K562 (cell line): ENCODE measurements around the gene TAS2R16. TPM values are rescaled to one million over a fixed set of nuclear protein-coding genes. Genes with fewer than 3 reads are reported as not detected.

Source experiments
- ATAC-seq: fragments of 200-7000 bp; cut with Tn5 transposase; 3 replicates; pipeline ENCODE4 v1.9.1; 2020; ENCODE audit warnings: moderate library complexity
- BruUV-seq: library from RNA; stranded (reverse); fragments of 400-500 nt; replicated peaks from 2 replicates; lab custom pipeline; 2021; lab: Mats Ljungman, UMichigan
- CTCF ChIA-PET: fragments of 300-600 bp; formaldehyde crosslinking; extraction: SDS; loops from one replicate; lab custom pipeline; 2021; ENCODE audit warnings: low intra/inter-chr PET ratio; lab: Yijun Ruan, JAX
- POLR2A ChIA-PET: fragments of 300-600, 350-650 bp; sonication (Branson Sonifier 250); formaldehyde crosslinking; extraction: SDS; loops from one replicate; lab custom pipeline; 2021; ENCODE audit warnings: antibody characterized with exemption, inconsistent platforms; lab: Yijun Ruan, JAX
- DNase-seq, 4 experiments: peaks; one replicate each; pipeline versions ENCODE4 v3.0.0 to v3.0.0-alpha.2; 2011 to 2018; ENCODE audit warnings: low spot score in 3 of 4, mixed read lengths in 3 of 4; ENCODE audit errors: extremely low read depth in 1 of 4
- FAIRE-seq: peaks from 2 replicates; lab custom pipeline; 2011; peaks lifted over from hg19 to GRCh38; lab: Jason Lieb, UNC
- H2AFZ ChIP-seq: 2 replicates; pipeline ENCODE4 v1.6.0; 2011; ENCODE audit warnings: low read depth, low read length, control low read depth, inconsistent platforms
- H3K27ac ChIP-seq: fragments of 200-600 bp; 3 replicates; pipeline ENCODE4 v1.8.0; 2011; ENCODE audit warnings: low read depth, mild to moderate bottlenecking, control low read depth, inconsistent platforms, low read length, moderate library complexity, mixed read lengths; ENCODE audit errors: extremely low read depth
- H3K27me3 ChIP-seq, 2 experiments: fragments of 300-600 bp in 1 of 2; 2 replicates in 1 of 2; 3 replicates in 1 of 2; pipeline versions ENCODE4 v1.6.0 to v1.8.0; 2011; ENCODE audit warnings: inconsistent platforms in 2 of 2, low read length in 2 of 2, mild to moderate bottlenecking in 1 of 2, mixed read lengths in 1 of 2, moderate library complexity in 1 of 2; ENCODE audit not compliant: control insufficient read depth in 2 of 2, insufficient read depth in 2 of 2
- H3K36me3 ChIP-seq: fragments of 300-600 bp; 3 replicates; pipeline ENCODE4 v1.8.0; 2011; ENCODE audit warnings: mild to moderate bottlenecking, low read length, inconsistent platforms; ENCODE audit not compliant: control insufficient read depth, insufficient read depth
- H3K4me1 ChIP-seq, 2 experiments: fragments of 200-600 bp in 1 of 2; replicated peaks in 1 of 2; 2 replicates in 1 of 2; 3 replicates in 1 of 2; pipeline versions ENCODE4 v1.5.1 to v1.8.0; 2011; ENCODE audit warnings: inconsistent platforms in 2 of 2, low read length in 2 of 2, mild to moderate bottlenecking in 1 of 2, mixed read lengths in 1 of 2, moderate library complexity in 1 of 2; ENCODE audit not compliant: control insufficient read depth in 2 of 2, insufficient read depth in 2 of 2
- H3K4me2 ChIP-seq: 2 replicates; pipeline ENCODE4 v1.6.1; 2011; ENCODE audit warnings: low read length, control low read depth, inconsistent platforms, mixed read lengths; ENCODE audit not compliant: insufficient read depth
- H3K4me3 ChIP-seq: fragments of 200-600 bp; sonication (generic), shearing (Covaris generic); 2 replicates; pipeline ENCODE4 v1.5.1; 2016; ENCODE audit warnings: control low read depth, inconsistent platforms
- H3K79me2 ChIP-seq: fragments of 200-600 bp; 3 replicates; pipeline ENCODE4 v1.8.0; 2011; ENCODE audit warnings: low read length, inconsistent platforms; ENCODE audit not compliant: control insufficient read depth, insufficient read depth
- H3K9ac ChIP-seq, 2 experiments: 2 replicates each; pipeline versions ENCODE4 v1.6.0 to v1.6.1; 2011; ENCODE audit warnings: low read depth in 2 of 2, low read length in 2 of 2, control low read depth in 1 of 2, inconsistent platforms in 1 of 2, mild to moderate bottlenecking in 1 of 2, mixed read lengths in 1 of 2; ENCODE audit not compliant: insufficient read depth in 1 of 2
- H3K9me1 ChIP-seq: one replicate; pipeline ENCODE4 v1.6.0; 2011; ENCODE audit warnings: inconsistent platforms, mild to moderate bottlenecking, low read length, moderate library complexity; ENCODE audit not compliant: control insufficient read depth, insufficient read depth
- H3K9me3 ChIP-seq: replicated peaks from 2 replicates; pipeline ENCODE4 v1.5.1; 2011; ENCODE audit warnings: low read depth, low read length, inconsistent platforms; ENCODE audit not compliant: control insufficient read depth, insufficient read depth
- H4K20me1 ChIP-seq: replicated peaks from 2 replicates; pipeline ENCODE4 v1.6.1; 2011; ENCODE audit warnings: low read length, inconsistent platforms, mixed read lengths; ENCODE audit not compliant: control insufficient read depth, insufficient read depth
- CHD2 ChIP-seq: IDR thresholded peaks from 2 replicates; pipeline ENCODE4 v1.6.1; 2011; ENCODE audit warnings: low read depth, low read length
- GABPB1 ChIP-seq: sonication (generic); formaldehyde crosslinking; IDR thresholded peaks from 2 replicates; pipeline ENCODE4 v1.8.0; 2022; ENCODE audit warnings: mild to moderate bottlenecking, missing genetic modification reagents
- GTF2B ChIP-seq: IDR thresholded peaks from 2 replicates; pipeline ENCODE4 v1.6.1; 2011; ENCODE audit not compliant: insufficient read length; ENCODE audit errors: extremely low read depth
- HDAC1 ChIP-seq, 2 experiments: fragments of 450-650 bp; IDR thresholded peaks; 2 replicates each; pipeline ENCODE4 v1.6.1; 2016 to 2017; ENCODE audit warnings: inconsistent platforms in 1 of 2, mild to moderate bottlenecking in 1 of 2, moderate library complexity in 1 of 2
- HDAC2 ChIP-seq: fragments of 450-650 bp; IDR thresholded peaks from 2 replicates; pipeline ENCODE4 v1.6.1; 2016; ENCODE audit warnings: mild to moderate bottlenecking
- NBN ChIP-seq: fragments of 450-650 bp; IDR thresholded peaks from 2 replicates; pipeline ENCODE4 v1.6.1; 2016; ENCODE audit warnings: low read depth, mild to moderate bottlenecking
- SIN3B ChIP-seq: fragments of 450-650 bp; IDR thresholded peaks from 2 replicates; pipeline ENCODE4 v1.6.1; 2017; ENCODE audit warnings: low read depth, mild to moderate bottlenecking, moderate library complexity
- ZNF133 ChIP-seq: fragments of 250-450 bp; sonication (Bioruptor Pico); IDR thresholded peaks from 2 replicates; pipeline ENCODE4 v1.4.0; 2020; ENCODE audit warnings: mild to moderate bottlenecking
- ZNF695 ChIP-seq: fragments of 450-650 bp; formaldehyde crosslinking; IDR thresholded peaks from 2 replicates; pipeline ENCODE4 v1.4.0; 2020; ENCODE audit warnings: mild to moderate bottlenecking, moderate library complexity
- WGBS: fragments of 100-300 bp; shearing (Covaris generic); methylation state at CpG from one replicate; pipeline ENCODE4 v1.1.6; 2016; ENCODE audit warnings: low coverage, mixed read lengths; ENCODE audit not compliant: insufficient coverage; ENCODE audit errors: missing lambda C conversion rate; 5-methylcytosine and 5-hydroxymethylcytosine counted together
- in situ Hi-C: fragments of 300-500 bp; cut with MboI; formaldehyde crosslinking; loops from 4 replicates; pipeline ENCODE4 v1.15.0; 2018; ENCODE audit warnings: inconsistent platforms, mixed read lengths
- intact Hi-C: fragments of 100-400 bp; cut with micrococcal nuclease; formaldehyde crosslinking; loops from 2 replicates; pipeline ENCODE4 v1.14.2; 2022
- polyA plus RNA-seq, 8 experiments: library from polyadenylated mRNA; depleted of rRNA in 4 of 8; stranded (reverse) in 5 of 8; unstranded in 3 of 8; fragments of >200 nt; fragmentation: Nextera tagmentation in 2 of 8; fragmentation: Illumina TruSeq in 1 of 8; extraction: Ambion mirVana in 2 of 8; extraction: Trizol in 1 of 8; gene quantifications; 2 replicates each; pipeline versions ENCODE4 v1.2.1 to v1.2.3, GENCODE V29; 2011 to 2014; ENCODE audit warnings: inconsistent platforms in 1 of 8, missing spikeins in 1 of 8
- total RNA-seq, 7 experiments: library from RNA; depleted of rRNA in 6 of 7; stranded (reverse); fragments of >200 nt in 6 of 7; fragmentation: Illumina TruSeq in 2 of 7; extraction: Trizol in 2 of 7; gene quantifications; 2 replicates each; pipeline versions ENCODE4 v1.2.1 to v1.2.3, GENCODE V29; 2011 to 2021; ENCODE audit warnings: low replicate concordance in 1 of 7

Gene TAS2R16
- total and polyA plus RNA-seq, 9 of the 15 experiments (the other 6 are each of a cell fraction or from before 2014, with no cell fraction given), result not detected

GRCh38 chr7:122951006-122951405 is 44.5 kb downstream of the TAS2R16 start:
- ChIA-PET CTCF (no interaction called here), POLR2A (interaction anchor here (0.7 kb wide), 1 partner anchor 8 kb away, joined by 4 read pairs; no protein-coding TSS in a partner anchor)
- H3K27ac ChIP-seq, result no peak overlapping the region
- FAIRE-seq (no peak), ATAC-seq (no peak), DNase-seq (no peak)
- TF ChIP-seq ZNF695 (CRISPR knock-in tag), result no peak
- TF ChIP-seq NBN, result no peak
- no peak for TF ChIP-seq HDAC2
- no peak for TF ChIP-seq SIN3B
- no peak for TF ChIP-seq GABPB1
- TF ChIP-seq GTF2B, result no peak
- no peak for TF ChIP-seq ZNF133 (CRISPR knock-in tag)
- no peak for TF ChIP-seq HDAC1 (IDR thresholded peaks at IDR 0.05)
- TF ChIP-seq CHD2, result no peak
- intact Hi-C loops (no loop called here), in situ Hi-C loops (no loop called here)
- no peaks in the 10 kb centered on the region for H3K79me2 ChIP-seq
- WGBS, result 2% methylated on average over 2 of the region's 2 CpGs
- H2AFZ ChIP-seq, result no peak overlapping the region
- no peaks in the 10 kb centered on the region for H4K20me1 ChIP-seq
- H3K4me3 ChIP-seq, result no peak overlapping the region
- H3K9me3 ChIP-seq, result no peaks in the 10 kb centered on the region; the same call in 1 of the 2 replicates
- H3K9me1 ChIP-seq, result no peaks in the 10 kb centered on the region
- no TSS peak for BruUV-seq
- H3K36me3 ChIP-seq, result no peaks in the 10 kb centered on the region
- no peak overlapping the region for H3K9ac ChIP-seq
- H3K4me1 ChIP-seq, result no peaks in the 10 kb centered on the region
- no peaks in the 10 kb centered on the region for H3K27me3 ChIP-seq
- H3K4me2 ChIP-seq, result no peak overlapping the region
